ENCODE results near the gene LRRC45.

LRRC45 gene

DNA sequence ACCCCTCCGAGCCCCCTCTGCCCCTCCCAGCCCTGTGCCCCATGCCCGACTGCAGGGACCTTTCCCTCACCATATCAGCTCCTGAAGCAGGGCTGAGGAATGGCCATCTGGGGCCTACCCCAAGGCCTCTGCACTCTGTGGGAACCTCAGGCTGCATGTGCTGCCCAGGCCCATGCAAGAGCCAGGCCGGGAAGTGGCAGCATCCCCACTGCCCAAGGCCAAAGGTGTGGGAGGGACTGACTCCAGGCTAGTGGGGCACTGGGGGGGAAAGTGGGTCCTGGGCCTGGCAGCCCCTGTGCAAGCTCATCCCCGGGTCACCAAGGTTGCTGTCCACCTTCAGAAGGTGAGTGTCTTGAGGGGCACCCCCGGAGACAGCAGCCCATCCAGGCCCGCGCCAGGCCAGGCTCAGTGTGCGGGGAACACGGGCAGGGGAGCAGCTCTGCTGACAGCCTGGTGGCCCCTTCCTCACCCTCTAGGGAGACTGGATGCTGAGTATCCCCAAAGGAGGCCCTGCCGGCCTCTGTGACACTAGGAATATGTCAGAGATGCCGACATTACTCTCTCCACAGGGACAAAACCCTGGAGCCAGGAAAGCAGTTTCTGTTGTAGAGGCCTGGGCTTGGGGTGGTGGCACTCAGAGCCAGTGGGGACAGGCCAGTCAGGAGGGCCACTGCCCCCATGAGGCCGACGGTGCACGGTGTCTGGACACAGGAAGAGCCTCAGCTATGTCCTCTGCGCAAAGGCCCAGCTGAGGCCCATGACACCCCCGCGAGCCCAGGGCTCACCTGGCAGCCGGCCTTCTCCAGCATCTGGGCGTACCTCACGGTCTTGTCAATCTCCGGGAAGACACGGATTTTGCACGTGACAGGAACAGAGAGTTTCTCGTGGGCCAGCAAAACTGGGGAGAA is 39.2 kb downstream of the LRRC45 start:
- DNase-seq (ENCODE audit: low read depth in 2 of 2), result no peak

DNA sequence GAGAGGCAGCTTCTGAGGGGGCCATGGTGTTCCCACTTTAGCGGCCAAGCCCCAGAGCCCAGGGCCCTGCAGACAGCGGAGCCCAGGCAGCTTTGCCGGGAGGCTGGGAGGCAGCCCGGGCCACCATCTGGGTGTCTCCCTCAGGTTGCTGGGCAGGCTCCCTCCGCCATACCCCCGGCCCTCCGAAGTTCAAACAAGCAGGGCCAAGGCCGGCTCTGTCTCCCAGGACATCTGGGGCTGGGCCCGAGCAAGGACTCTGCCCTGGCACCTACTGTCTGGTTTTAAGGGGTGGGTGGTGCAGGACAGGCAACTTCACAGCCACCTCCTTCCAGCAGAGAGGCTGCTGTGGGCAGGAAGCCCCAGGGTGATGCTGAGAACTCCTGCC is 39.9 kb downstream of the LRRC45 start:
- DNase-seq (ENCODE audit: low read depth in 2 of 2), result no peak

DNA sequence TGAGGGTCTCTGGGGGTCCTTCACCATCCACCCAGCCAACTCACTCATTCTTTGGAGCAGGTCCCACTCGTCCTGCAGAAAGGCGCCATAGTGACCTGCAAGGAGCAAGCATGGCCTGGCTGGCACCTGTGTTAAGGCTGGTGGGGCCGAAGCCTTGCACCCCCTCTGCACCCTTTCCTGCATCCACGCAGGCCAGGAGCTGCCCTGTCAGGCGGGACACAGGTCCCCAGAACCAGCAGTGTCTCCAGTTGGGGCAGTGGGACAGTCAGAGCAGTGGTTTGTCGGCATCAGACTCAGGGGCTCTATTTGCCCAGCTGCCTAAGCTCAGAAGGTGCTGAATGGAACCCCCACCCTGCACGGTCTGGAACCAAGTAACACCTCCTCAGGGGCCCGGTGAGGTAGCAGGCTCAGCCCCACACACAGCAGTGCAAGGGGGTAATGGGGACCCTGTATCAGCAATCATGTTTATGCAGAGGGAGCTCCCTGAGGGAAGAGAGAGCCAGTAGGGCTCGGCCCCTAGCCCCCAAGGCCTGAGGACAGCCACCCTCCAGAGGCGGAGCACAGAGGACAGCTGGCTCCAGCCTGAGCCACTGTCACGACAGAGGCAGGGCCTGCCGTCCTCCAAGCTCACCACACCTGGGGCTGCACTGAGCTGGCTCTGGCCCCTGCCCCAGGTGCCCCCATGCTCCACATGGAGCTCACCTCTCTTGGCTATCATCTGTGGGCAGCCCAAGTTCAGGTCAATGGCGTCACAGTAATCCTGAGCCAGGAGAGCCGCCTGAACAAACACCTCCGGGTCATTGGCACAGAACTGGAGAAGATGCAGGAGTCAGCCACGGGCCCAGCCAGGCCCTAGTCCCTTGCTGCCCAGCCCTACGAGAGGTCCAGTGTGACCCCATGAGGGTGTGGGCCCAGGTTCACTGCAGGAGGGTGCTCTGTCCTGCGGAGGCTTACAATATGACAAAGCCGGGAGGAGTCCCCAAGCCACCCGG is 40.6 kb downstream of the LRRC45 start:
- DNase-seq (ENCODE audit: low read depth in 2 of 2), result no peak

DNA sequence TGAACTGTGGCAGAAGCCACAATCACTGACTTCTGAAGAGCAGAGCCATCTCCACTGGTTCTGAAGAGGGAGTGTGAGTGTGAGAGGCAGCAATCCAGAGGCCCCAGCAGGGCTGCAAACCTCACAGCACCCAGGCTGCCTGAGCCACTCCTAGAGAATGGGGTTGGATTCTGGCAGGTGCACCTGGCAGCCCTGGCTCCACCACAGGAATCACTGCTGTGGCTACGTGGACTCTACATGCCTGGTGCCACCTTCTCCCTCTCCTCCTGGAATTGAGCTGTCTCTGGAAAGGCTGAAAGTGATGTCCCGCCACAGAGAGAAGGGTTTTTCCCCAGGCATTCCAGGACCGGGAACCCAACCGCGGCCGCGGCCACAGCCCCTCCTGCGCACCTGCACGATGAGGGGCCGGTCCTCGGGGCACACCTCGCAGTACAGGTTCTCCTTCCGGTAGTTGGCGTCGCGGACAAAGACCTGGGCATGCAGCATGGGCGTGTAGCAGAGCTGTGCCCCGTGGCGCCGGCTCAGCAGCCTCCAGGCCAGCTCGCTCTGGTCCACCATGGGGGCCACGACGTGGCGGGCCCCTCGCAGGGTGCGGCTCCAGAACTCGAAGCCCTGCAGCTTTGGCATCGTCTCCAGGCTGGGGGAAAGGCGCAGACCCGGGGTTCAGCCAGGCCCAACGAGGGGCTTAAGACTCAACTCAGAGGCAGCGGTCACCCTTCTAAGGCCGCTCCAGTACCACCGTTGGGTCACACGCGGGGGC is 41.5 kb downstream of the LRRC45 start:
- no peak for DNase-seq (ENCODE audit: low read depth in 2 of 2)

DNA sequence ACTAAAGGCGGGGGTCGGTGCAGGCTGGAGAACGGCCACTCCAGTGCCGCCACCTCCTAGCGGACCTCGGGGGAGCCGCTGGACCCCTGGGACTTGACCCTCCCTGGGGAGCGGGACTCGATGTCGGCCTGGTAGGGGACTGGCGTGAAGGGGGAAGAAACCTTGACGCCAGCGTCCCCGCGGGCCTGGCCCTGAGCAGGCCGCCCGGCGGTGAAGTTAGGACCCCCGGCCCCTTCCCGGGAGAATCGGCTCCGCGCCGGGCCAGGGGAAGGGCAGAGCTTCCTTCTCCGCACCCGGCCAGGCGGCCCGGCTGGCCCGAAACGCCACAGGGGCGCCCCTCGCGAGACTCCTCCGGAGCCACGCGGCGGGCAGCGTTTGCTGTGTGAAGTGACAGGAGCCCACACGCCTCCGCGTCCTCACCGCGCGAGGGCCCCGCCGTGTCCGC is 42.1 kb downstream of the LRRC45 start:
- no peak for DNase-seq (ENCODE audit: low read depth in 2 of 2)

DNA sequence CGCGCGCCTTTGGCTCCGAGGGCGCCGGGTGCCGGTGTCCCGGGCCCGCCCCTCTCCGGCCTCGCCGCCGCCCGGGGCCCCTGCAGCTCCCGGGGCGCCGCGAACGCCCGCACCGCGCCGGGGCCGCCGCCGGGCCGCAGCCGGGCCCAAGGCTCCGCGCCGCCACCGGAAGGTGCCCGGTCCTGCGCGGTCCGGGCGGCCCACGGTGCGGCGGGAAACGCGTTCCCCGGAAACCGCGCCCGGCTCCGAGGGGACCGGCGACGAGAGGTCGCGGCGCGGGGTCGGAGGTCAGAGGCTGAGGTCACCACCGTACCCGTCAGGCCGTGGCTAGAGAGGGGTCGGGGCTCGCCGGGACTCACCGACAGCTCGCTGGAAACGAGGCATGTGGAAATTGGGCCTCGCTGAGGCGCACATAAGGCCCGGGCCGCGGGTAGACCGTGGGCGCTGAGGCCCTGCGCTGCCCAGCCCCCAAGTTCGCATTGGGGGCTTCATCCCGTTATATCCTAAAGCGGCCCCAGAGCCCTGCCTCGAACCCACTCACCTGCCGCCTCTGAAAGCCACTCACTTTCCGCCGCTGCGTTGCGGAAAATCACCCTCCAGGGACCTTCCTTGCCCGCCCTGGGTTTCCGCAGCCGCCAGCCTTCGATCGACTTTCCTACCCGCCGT is 42.7 kb downstream of the LRRC45 start, which contains the start of gene DUS1L:
TSS of gene DUS1L (minus strand) at position 167 of the 666 bp plus-strand sequence. CDS start 745 bp downstream, outside the sequence.
- DNase-seq (ENCODE audit: low read depth in 2 of 2), result peak; percentile 47 to 55

DNA sequence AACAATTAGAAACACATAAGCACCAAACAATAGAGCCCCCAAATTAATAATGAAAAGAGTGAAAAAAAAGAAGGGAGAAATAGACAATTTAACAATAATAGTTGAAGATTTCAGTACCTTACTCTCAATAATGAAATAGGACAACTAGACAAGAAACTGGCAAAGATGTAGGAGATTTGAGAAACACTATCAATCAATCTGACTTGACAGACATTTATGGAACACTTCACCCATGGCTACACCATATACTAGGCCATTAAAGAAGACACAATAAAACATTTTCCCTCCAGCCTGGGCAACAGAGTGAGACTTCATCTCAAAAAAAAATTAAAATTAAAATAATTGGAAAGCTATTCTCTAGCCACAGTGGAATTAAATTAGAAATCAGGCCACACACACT is 47.5 kb downstream of the LRRC45 start:
- DNase-seq (ENCODE audit: low read depth in 2 of 2), result no peak

DNA sequence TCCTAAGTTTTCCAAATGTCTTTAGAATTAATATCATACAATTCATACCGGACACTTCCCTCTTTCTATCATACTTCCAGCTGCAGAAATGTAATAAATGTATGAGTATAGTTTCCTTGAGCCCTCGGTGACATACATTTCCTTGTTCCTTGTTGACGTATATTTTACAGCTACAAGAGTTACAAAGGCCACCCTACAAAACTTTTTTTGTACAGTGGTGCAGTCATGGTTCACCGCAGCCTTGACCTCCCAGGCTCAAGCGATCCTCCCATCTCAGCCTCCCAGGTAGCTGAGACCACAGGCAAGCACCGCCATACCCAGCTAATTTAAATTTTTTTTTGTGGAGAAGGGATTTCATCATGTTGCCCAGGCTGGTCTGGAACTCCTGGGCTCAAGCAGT is 49.7 kb downstream of the LRRC45 start:
- DNase-seq (ENCODE audit: low read depth in 2 of 2), result no peak

DNA sequence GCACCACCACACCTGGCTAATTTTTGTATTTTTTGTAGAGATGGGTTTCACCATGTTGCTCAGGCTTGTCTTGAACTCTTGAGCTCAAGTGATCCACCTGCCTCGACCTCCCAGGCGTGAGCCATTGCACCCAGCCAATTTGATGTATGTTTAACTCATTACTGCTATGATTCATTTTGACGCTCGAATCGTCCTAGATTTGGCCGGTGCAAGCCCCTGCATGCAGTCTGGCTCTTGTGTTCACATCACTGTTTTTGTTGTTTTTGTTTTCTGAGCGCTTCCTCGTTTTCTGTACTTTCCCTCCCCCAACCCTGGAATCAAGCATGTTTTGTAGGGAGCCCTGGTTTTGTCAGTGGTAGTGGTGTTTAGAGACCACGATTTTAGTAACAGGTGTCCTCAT is 50.3 kb downstream of the LRRC45 start:
- no peak for DNase-seq (ENCODE audit: low read depth in 2 of 2)

DNA sequence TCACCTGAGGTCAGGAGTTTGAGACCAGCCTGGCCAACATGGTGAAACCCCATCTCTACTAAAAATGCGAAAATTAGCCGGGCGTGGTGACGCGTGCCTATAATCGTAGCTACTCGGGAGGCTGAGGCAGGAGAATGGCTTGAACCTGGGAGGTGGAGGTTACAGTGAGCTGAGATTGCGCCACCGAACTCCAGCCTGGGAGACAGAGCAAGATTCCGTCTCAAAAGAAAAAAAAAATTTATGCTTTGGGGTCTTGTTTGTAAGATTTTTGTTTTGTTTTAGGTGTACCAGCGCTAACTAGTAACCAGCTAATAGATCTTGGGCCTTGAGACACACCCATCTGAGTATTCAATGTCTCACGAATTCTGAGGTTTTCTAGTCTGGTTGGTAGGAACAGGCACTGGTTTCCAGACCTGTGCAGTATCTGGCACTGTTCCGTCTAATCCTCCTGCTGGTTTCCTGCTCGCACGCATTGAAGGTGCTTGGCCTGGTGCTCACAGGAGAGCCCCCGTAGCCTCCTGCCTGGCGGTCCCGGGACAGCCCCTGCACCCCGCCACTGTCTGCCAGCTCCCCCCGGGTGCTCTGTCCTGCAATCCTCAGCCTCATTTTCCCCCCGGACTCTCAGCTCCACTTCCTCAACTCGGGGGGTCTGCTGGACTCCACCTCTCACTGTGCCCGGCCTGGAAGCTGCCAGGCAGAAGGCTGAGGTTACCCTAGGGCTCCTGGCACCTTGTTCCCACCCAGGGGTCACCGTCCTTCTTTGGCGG is 53.1 kb downstream of the LRRC45 start:
- no peak for DNase-seq (ENCODE audit: low read depth in 2 of 2)

DNA sequence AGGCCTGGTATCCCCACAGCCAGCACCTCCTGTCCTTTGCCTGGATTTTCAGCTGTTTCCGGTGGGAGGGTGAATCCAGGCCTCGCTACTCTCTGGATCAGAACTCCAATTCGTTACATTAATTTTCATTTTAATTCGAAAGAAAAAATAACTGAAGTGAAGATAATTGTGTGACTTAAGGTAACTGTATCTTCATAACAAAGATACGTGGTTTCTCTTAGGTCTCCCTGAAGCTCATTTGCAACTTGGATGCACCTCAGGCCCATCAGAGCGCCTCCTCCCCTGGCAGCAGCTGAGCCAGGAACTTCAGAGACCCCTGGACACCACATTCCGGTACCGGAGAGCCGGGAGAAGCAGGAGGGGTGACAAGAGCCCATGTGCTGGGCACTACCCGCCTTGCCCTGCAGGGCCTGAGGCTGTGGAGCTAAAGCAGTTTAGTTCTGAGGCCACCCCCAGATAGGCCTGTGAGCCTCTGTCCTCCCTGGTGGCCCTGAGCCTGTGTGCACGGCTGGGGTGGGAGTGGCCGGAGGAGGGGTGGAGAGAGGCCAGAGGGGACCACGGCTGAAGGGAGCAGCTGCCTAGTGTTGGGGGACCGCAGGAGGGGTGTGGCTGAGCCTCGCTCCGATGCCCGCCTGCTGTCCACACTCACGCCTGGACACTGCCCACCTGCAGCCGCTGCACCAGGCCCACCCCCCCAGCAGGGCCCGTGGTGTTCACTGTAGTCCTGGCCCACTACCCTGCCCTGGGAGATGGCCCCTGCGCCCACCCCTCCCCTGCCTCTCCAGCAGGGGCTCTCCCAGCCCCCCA is 53.9 kb downstream of the LRRC45 start:
- no peak for DNase-seq (ENCODE audit: low read depth in 2 of 2)

DNA sequence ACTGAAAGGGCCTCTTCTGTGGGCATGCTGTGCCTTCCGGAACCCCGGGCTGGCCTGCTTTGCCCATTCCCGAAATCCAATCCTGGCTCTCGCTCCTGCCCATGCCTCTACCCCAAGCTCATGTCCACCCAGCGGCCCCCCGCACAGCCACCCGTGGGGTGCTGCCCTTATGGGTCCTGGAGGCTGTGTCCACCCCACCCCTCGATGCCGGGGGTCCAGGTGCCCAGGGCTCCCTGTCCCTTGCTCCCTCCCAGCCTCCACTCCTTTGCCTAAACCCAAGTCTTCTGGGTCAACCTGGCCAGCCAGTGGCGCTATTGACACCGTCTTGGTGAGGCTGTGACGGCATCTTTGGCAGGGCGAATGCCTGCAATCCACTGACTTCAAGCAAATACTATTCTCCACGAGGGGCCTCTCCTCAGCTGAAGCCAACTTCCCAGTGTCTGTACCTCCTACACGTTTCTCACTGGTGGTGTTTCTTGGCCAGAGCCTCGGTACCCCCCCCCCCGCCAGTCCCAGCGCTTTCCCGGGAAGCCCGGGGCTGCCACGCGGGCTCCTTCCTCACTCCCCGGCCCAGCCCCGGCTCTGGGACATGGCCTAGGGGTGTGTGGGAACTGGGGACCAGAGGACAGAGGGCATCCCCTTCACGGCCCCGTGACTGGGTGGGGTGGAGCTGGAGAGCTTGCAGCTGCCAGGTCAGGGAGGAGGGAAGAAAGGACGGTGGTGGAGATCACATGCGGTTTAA is 54.7 kb downstream of the LRRC45 start:
- DNase-seq (ENCODE audit: low read depth in 2 of 2), result no peak

DNA sequence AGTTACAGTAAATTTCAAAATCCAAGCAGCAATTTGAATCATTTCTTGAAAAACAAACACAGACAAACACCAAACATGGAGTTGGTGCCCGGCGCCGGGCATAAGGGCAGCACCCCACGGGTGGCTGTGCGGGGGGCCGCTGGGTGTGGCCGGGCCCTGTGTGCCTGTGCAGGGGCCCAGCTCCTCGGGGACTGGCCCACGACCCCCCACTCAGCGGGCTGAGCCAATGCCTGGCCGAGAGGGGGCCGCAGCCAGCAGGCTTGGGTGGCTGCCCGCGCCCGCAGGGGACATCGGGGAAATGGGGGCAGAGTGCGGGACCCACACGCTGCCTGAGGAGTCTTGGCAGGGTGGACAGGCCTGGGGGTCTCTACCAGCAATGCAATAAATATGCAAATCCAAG is 55.3 kb downstream of the LRRC45 start:
- no peak for DNase-seq (ENCODE audit: low read depth in 2 of 2)

DNA sequence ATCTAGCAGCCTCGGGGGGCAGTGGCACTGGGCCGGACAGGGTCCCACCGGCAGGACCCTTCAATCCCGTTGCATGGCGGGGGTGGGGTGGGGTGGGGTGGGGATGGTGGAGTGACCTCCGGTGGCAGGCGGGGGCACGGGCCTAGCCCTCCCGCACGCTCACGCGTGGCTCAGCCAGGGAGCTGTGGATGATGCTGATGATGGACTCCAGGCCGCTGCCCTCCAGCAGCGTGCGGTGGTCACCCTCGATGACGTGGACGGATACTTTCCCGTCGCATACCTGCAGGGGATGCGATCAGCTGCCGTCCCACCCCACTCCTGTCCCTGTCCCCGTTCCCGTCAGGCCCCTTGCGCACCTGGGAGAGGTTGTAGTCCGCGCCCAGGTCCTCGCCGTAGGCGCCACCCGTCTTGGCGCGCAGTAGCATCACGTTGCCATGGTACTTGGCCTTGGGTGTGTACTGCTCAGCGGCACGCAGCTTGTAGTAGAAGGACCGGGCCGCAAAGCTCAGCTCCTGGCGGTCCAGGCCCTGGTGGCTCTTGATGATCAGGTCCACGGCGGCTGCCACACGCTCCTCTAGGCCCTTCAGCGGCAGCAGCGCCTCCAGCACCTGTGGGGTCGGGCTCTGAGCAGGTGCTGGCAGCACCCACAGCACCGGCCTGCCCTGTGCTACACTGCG is 56.0 kb downstream of the LRRC45 start:
- no peak for DNase-seq (ENCODE audit: low read depth in 2 of 2)

DNA sequence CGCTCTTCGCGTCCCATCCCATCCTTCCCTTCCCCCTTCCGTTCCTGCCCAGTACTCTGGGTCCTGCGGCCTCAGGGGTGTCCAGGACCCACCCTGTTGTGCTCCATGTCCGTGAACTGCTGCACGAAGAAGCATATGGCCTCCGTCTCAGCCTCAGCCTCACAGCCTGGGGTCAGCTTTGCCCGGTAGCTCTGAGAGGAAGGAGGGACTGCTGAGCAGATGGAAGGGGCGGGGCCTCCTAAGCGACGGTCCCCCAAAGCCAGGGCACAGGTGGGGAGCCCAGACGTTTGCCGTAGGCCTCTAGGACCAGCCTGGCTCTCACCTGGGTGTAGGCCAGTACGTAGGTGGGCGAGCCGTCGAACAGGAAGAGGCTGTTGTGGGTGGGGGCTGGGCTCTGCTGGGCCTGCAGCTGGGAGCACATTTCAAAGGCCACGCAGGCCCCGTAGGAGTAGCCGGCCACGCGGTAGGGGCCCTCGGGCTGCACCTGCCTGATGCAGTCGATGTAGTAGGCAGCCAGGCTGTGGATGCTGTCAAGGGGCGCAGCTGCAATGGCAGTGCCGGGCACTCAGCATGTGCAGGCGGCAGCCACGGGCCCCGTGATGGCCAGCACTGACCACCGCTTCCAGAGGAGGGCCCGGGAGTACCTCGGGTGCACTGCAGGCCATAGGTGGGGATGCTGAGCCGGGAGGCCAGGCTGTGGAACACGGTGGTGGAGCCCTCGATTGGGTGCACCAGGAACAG is 57.1 kb downstream of the LRRC45 start:
- no peak for DNase-seq (ENCODE audit: low read depth in 2 of 2)

Measured in stimulated activated CD8-positive, alpha-beta memory T cell treated with anti-CD3 and anti-CD28 coated beads, Interleukin-2, amount 100 ng/mL, for 1 hour (primary cell).